T-helper 1 cell treated with Interleukin-12 subunit alpha and Interleukin-12 subunit beta and Interleukin-4 antibody, amounts not matched to agents 30 ng/mL and 1 ng/mL, for 36 hours (primary cell): ENCODE measurements around the gene TXNDC2. TPM values are rescaled to one million over a fixed set of nuclear protein-coding genes. Genes with fewer than 3 reads are reported as not detected.
"Not testable (repeated sequence)": the region's sequence is repeated elsewhere in the genome, so short reads cannot be mapped to it uniquely, and the experiment has no call there.

Source experiments
- intact Hi-C: fragments of 100-400 bp; cut with micrococcal nuclease; formaldehyde crosslinking; loops from one replicate; pipeline ENCODE4 v1.15.1; 2024
- total RNA-seq: library from RNA; stranded (reverse); gene quantifications from 2 replicates; pipeline ENCODE4 v1.2.3, GENCODE V29; 2022

The TXNDC2 gene
- not detected in 2 replicates for total RNA-seq

DNA sequence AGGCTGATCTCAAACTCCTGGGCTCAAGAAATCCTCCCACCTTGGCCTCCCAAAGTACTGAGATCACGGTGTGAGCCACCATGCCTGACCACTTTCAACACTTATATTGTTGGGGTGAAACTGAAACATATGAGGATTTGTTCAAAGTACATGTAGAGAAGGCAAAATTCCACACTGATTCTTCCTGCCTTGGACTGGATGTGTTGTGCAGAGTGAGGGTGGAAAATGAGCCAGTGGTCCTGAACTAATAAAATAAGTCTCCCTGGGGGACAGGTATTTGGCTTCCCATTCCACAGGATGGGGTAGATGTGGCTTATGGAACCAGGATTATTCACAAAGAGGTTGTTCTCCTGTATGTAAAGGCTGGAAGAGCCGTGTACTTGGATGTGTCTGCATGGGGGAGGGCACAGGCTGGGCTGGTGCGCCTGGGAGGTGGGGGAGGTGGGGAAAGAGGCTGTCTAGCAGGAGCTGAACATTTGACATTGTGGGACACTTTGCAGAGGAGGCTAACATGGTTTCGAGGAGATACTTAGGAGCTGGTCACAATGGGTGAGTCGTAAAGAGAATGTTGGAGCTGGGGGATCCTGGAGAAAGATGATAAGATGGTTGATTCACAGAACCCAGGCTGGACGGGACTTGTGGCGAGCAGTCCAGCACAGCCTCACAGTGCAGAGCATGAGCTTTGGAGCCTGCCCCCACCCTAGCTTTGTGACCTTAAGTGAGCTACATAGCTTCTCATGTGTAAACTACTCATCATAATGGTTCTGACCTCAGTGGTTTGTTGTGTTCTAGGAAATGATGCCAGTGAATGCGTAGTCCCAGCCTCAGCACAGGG, at the start of gene TXNDC2:
TSS of gene TXNDC2 (plus strand) at position 804 of the 835 bp plus-strand sequence. CDS start 708 bp downstream, outside the sequence.
- intact Hi-C loops = no loop called here

GRCh38 chr18:9838144-9838877, 47.5 kb upstream of the TXNDC2 start:
- intact Hi-C loops = no loop called here

DNA sequence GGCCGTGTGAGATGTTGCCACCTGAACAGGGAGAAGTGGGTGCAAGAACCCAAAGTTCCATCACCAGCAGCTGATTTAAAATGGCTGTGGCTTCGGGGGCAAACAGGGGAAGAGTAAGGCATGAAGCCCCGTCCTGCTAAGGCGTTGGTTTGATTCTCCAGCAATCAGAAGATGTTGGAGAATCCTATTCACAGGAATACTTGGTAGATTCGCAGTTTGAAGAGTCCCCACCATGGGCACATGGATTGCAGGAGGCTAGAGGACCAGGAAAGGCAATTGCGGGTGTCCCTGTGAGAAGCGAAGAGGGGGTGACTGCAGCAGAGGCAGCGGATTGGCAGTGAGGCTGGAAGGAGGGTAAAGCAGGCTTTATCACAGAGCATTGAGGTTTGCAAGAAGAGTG, 46.6 kb upstream of the TXNDC2 start:
- intact Hi-C loops = no loop called here

DNA sequence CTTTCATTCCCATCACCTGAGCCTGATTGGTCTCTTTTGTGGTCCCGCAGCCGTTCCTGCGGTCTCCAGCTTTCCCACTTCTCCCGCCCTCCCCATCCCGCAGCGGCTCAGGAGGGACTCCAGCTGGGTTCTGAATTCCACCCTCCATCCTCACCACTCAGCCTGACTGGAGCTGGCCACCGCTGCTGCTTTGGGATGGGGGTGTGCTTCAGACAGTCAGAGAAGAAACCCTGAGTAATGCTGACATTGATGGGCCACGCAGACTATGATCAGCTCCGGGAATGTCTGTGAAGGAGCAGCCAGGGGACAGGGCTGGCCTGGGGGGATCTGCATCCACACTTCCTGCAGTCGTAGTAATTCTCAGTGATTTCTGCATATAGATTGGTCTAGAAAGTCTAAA, 45.9 kb upstream of the TXNDC2 start:
- intact Hi-C loops = no loop called here

- intact Hi-C loops = no loop called here
Measured at GRCh38 chr18:9841752-9842151, 44.0 kb upstream of the TXNDC2 start.

DNA sequence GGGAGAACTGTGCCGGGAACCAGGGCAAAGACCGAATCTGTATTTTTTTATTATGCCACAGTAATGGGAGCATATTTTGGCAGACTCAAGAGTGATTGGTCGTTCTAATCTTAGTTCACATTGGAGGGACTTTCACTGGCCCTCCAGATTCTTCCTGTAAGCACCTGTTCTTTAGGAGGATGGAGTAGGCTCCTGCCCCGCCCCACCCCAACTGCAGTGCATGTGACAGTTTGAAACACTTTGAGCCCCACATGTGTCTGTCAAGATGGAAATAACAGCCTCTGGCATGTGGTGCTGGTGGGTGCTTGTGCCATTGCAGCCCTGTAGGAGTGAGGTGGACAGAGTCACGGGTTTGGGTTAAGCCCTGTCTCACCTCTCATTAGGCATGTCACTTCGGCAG, 43.3 kb upstream of the TXNDC2 start:
- intact Hi-C loops = no loop called here

DNA sequence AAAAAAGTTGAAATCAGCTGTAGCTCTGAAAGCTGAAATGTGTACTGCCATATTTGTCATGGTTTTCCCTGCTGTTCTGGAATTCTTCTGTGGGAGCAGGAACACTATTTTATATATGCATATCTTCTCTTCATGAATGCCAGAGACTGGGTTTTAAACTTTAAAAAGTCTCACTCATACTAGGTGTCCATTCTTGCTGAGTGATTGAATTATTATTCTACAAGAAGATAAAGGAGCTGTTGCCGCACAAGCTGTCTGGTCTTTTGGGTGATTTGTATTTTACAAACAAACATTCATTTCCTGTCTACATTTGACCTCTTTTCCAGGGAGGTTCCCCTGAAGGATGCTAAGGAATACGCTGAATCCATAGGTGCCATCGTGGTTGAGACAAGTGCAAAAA, 40.5 kb upstream of the TXNDC2 start:
- intact Hi-C loops = no loop called here

- intact Hi-C loops = no loop called here
Measured at GRCh38 chr18:9846162-9846925, 39.4 kb upstream of the TXNDC2 start.

GRCh38 chr18:9848170-9848879, 37.4 kb upstream of the TXNDC2 start:
- intact Hi-C loops = no loop called here

DNA sequence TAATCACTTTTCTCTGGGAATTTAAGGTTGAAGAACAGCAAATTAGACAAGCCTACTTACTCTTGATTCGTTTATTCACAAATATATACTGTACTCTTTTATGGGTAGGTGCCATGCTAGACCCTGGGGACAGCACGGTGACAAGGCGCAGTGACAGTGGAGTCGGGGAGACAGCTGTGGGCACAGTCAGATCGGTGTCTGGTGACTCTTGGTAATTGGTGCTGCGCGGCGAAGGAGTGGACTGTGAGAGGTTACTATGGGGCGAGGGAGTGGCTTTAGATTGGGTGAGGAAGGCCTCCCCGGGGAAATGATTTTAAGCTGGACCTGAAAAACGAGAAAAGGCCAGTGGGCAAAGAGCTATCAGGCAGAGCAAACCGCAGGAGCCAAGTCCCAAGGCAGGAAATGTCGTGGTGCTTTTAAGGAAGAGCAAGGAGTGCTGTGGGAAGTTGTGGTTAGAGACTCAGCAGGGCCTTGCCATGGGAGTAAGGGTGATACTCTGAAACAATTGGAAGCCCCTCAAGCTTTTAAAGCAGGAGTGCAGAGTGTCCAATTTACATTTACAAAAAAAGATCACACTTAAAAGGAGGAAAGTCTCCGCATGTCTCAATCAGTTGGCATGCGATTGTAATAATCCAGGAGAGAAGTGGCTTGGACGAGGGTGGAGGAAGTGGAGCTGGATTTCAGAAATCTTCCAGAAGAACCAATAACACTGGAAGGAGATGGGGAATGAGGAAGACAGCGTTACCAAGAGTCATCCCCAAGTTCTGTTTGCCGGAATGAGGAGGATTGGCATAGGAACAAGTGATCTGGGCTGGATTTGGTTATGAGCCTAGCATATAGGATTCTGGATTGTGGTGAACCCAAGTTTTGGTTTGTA, 36.1 kb upstream of the TXNDC2 start:
- intact Hi-C loops = no loop called here

DNA sequence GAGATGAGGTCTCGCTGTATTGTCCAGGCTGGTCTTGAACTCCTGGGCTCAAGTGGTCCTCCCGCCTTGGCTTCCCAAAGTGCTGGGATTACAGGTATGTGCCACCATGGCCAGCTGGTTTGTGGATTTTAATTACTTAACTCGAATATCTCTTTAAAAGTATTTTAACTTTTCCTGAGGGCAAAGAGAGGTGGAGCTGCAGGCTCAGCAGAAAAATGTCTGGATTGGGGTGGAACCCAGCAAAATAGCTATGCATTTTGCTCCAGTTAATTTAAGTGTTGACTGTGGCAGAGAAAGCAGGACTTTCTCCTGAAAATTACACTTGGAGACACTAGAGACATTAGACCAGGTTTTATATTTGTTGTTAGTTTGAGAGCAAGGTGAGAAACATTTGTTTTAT, 35.5 kb upstream of the TXNDC2 start:
- intact Hi-C loops = no loop called here

DNA sequence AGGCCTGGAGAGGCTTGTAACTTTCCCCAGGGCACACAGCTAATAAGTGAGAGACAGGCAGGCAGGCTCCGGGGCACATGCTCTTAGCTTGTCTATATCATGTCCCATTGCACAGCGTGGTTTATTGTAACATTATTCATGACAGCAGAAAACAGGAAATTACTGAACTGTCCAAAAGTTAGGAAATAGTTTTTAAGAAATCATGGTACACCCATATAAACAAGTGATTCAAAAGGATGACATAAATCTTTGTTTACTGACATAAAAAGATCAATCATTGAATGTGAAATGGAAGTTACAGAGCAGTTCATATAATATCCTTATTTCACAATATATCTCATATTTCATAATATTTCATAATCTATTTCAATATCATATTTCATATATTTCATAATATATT, 34.3 kb upstream of the TXNDC2 start:
- intact Hi-C loops = no loop called here

DNA sequence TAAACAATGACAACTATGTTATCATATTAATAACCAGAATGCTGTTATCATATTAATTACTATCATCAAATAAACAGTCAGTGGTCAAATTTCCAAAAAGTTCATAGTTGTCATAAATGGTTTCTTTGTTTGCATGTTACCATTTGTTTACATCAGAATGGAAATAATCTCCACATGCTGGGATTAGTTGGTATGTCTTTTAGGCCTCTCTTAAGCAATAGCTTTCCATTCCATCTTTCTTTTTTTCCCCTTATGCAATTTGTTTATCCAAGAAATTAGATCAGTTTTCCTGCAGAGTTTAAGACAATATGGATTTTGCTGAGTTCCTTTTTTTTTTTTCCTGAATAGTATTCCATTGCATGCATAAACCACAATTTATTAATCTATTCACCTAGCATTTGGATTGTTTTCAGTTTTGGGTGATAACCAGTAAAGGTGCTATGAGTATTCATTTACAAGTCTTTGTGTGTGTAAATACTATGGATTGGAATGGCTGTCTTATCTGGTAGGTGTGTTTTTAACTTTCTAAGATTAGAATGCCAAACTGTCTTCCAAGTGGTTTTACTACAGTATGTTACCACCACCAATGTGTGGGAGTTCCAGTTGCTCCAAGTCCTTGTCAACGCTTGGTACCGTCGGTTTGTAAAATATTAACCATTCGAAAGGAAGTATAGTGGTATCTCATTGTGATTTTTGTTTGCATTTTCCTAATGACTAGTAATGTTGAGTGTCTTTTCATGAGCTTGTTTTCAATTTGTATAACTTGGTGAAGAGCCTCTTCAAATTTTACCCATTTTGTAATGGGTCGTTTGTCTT, 33.3 kb upstream of the TXNDC2 start:
- intact Hi-C loops = no loop called here

DNA sequence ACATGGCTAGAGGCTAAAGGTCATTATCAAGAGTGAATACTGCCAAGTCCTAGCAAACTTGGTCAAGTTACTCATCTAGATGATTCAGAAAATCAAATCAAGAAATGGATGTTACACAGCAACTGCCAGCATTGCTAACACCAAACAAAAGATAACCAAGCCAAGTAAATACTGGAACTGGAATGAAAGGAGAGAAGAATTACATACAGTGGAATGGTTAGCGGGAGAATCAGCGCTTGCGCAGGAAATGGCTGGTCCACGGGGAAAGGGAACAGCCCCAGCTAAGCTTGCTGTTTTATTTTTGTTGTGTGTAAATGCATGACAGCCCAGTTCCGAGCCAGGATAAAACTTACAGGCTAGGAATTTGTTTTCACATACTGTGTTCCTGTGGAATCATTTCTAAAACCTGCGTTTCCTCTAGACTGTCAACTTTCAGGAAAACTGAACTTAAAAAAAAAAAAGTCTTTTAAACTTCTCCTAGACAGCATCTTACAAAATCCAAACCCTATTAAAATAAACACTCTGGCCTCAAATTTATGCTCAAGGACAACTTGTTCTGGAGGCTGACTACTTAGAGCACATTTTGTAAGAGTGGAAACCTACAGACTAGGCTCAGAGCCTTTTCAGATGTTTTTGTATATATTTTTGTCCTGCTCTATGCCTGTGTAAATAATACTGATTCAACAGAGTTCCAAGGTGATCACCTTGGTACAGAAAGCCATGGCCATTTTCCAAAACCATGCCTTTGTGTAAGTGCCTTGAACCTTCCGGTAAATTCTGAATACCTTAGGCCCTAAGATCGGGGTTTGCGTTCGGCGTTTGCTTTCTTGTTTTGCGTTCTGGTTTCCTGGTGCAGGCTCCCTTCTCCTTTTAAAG, 30.7 kb upstream of the TXNDC2 start:
- intact Hi-C loops = no loop called here

- intact Hi-C loops = no loop called here
Measured at GRCh38 chr18:9855681-9856080, 30.1 kb upstream of the TXNDC2 start.

- intact Hi-C loops = no loop called here
Measured at GRCh38 chr18:9856092-9856491, 29.7 kb upstream of the TXNDC2 start.

GRCh38 chr18:9857479-9857998, 28.2 kb upstream of the TXNDC2 start:
- intact Hi-C loops = not testable (repeated sequence)

GRCh38 chr18:9858642-9859041, 27.1 kb upstream of the TXNDC2 start:
- intact Hi-C loops = no loop called here
